ENCODE results near the gene ZNF460. TPM values are rescaled to one million over a fixed set of nuclear protein-coding genes. Genes with fewer than 3 reads are reported as not detected.

The ZNF460 gene
- total RNA-seq, 1 donor from 2014 or later = 105 TPM

DNA sequence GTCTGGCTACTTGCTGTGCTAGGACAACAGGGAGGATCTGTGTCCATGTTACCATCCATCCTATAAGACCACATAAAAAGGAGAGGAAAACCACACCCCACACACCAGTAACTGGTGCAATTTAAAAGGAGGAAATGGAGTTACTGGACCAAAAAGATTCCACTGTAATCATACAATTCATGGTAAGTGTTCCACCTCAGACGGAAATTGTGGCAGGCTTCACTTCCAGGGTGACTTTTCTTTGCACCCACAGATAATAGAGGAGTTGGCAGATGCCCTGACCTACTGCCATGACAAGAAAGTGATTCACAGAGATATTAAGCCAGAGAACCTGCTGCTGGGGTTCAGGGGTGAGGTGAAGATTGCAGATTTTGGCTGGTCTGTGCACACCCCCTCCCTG lies 47.1 kb upstream of the ZNF460 start:
- no peaks in the 10 kb centered on the region for H3K4me1 ChIP-seq (ENCODE audit: insufficient read depth, low read length)
- H2AFZ ChIP-seq (ENCODE audit: low read depth, low read length) = no peak overlapping the region
- H3K9me3 ChIP-seq (ENCODE audit: insufficient read depth, low read depth, low read length) = no peaks in the 10 kb centered on the region
- H3K27me3 ChIP-seq (ENCODE audit: insufficient read depth, low read length) = no peaks in the 10 kb centered on the region
- H3K4me3 ChIP-seq (ENCODE audit: insufficient read depth, low read depth, low read length) = no peak overlapping the region
- no peak overlapping the region for H3K9ac ChIP-seq (ENCODE audit: low read length)
- no peaks in the 10 kb centered on the region for H3K4me1 Mint-ChIP-seq (ENCODE audit: low read depth, unreplicated experiment)
- DNase-seq (ENCODE audit: low read depth) (no peak), FAIRE-seq (no peak)
- no peak overlapping the region for H3K4me3 Mint-ChIP-seq (ENCODE audit: unreplicated experiment)
- no peak overlapping the region for H3K27ac Mint-ChIP-seq (ENCODE audit: unreplicated experiment)
- no peak overlapping the region for H3K4me2 ChIP-seq (ENCODE audit: low read length)
- no peaks in the 10 kb centered on the region for H3K27me3 Mint-ChIP-seq (ENCODE audit: low read depth, unreplicated experiment)
- no peaks in the 10 kb centered on the region for H3K36me3 Mint-ChIP-seq (ENCODE audit: low read depth, unreplicated experiment)
- H3K27ac ChIP-seq (ENCODE audit: low read depth, low read length) = no peak overlapping the region
- no peaks in the 10 kb centered on the region for H3K36me3 ChIP-seq (ENCODE audit: insufficient read depth, low read length)
- no peaks in the 10 kb centered on the region for H3K79me2 ChIP-seq (ENCODE audit: insufficient read depth, low read length)
- TF ChIP-seq, protein P1, sequence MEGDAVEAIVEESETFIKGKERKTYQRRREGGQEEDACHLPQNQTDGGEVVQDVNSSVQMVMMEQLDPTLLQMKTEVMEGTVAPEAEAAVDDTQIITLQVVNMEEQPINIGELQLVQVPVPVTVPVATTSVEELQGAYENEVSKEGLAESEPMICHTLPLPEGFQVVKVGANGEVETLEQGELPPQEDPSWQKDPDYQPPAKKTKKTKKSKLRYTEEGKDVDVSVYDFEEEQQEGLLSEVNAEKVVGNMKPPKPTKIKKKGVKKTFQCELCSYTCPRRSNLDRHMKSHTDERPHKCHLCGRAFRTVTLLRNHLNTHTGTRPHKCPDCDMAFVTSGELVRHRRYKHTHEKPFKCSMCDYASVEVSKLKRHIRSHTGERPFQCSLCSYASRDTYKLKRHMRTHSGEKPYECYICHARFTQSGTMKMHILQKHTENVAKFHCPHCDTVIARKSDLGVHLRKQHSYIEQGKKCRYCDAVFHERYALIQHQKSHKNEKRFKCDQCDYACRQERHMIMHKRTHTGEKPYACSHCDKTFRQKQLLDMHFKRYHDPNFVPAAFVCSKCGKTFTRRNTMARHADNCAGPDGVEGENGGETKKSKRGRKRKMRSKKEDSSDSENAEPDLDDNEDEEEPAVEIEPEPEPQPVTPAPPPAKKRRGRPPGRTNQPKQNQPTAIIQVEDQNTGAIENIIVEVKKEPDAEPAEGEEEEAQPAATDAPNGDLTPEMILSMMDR (IDR thresholded peaks at IDR 0.05; ENCODE audit: insufficient read depth, low read depth, low read length) = no peak
- no peak for TF ChIP-seq EZH2 (IDR thresholded peaks at IDR 0.05; ENCODE audit: insufficient read depth, low read length)
- no peaks in the 10 kb centered on the region for H3K9me3 Mint-ChIP-seq (ENCODE audit: unreplicated experiment)
- H4K20me1 ChIP-seq (ENCODE audit: insufficient read depth, low read length) = no peaks in the 10 kb centered on the region

DNA sequence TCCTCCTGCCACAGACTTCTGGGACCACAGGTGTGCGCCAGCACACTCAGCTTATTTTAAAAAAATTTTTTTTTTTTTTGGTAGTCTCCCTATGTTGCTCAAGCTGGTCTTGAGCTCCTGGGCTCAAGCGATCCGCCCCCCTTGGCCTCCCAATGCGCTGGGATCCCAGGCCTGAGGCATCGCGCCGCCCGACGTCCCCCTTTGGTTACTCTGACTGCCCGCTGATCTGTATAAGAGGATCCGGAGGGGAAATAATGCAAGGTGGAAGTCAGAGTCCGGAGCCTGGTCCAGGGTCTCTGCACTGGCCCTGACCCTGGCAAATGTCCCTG lies 40.3 kb upstream of the ZNF460 start:
- H4K20me1 ChIP-seq (ENCODE audit: insufficient read depth, low read length) = peaks cover 19% of the 10 kb centered on the region
- peak overlapping the region; percentile 92 for H3K9ac ChIP-seq (ENCODE audit: low read length)
- peak overlapping the region; percentile 94 for H3K4me3 ChIP-seq (ENCODE audit: insufficient read depth, low read depth, low read length)
- TF ChIP-seq EZH2 (IDR thresholded peaks at IDR 0.05; ENCODE audit: insufficient read depth, low read length) = no peak
- TF ChIP-seq, protein P1 (IDR thresholded peaks at IDR 0.05; ENCODE audit: insufficient read depth, low read depth, low read length) = no peak
- FAIRE-seq = no peak
- DNase-seq (ENCODE audit: low read depth) = no peak
- no peaks in the 10 kb centered on the region for H3K27me3 Mint-ChIP-seq (ENCODE audit: low read depth, unreplicated experiment)
- H3K9me3 ChIP-seq (ENCODE audit: insufficient read depth, low read depth, low read length) = no peaks in the 10 kb centered on the region
- H3K4me1 Mint-ChIP-seq (ENCODE audit: low read depth, unreplicated experiment) = peaks cover 17% of the 10 kb centered on the region
- H3K27ac ChIP-seq (ENCODE audit: low read depth, low read length) = peak overlapping the region; percentile 81
- peak overlapping the region; percentile 98 for H3K4me3 Mint-ChIP-seq (ENCODE audit: unreplicated experiment)
- peak overlapping the region; percentile 89 for H3K4me2 ChIP-seq (ENCODE audit: low read length)
- H3K9me3 Mint-ChIP-seq (ENCODE audit: unreplicated experiment) = peaks cover 5% of the 10 kb centered on the region
- peaks cover 16% of the 10 kb centered on the region for H3K4me1 ChIP-seq (ENCODE audit: insufficient read depth, low read length)
- H2AFZ ChIP-seq (ENCODE audit: low read depth, low read length) = peak overlapping the region; percentile 100
- peaks cover 10% of the 10 kb centered on the region for H3K36me3 Mint-ChIP-seq (ENCODE audit: low read depth, unreplicated experiment)
- H3K36me3 ChIP-seq (ENCODE audit: insufficient read depth, low read length) = peaks cover 4% of the 10 kb centered on the region
- peak overlapping the region; percentile 94 for H3K27ac Mint-ChIP-seq (ENCODE audit: unreplicated experiment)
- H3K27me3 ChIP-seq (ENCODE audit: insufficient read depth, low read length) = no peaks in the 10 kb centered on the region
- peaks cover 43% of the 10 kb centered on the region for H3K79me2 ChIP-seq (ENCODE audit: insufficient read depth, low read length)

DNA sequence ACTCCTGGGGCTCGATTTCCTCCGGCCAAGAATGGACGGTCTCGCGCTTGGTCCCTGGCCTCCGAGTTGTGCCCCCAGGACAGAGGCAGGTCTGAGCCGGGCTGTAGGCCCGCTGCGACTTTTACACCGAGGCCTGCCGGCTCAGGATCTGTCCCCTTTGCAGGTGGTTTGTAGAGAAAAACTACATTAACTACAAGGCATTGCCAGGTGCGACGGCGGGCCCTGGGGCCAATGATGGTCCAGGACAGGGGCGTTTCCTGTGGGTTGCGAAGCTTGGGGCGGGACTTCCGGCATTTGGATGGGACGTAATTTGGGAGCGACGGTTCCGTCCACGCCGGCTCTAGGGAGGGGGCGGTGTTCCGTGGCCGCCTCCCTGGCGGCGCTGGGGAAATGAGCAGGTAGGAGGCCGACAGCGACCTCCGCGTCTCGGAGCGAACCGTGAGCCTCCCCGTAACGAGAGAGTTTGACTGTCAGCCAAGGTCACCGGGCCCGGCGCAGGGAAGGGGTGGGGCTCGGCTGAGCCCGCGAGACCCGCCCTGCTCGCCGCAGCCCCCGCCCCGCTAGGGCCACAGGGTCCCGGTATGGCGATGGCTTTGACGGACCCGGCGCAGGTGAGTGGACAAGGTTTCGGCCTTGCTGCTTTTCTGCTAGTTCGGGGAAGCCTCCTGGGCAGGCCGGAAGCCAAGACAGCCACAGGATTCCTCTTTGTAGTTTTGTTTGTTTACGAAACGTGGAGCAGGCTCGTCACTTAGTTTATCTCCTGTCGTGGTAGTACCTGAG lies 39.8 kb upstream of the ZNF460 start, which contains the start of gene ZNF805:
Gene ZNF805, plus strand, starts transcription at position 322 of the 780 bp plus-strand sequence. Its CDS starts 260 bp downstream, at position 582.
- peak within 1 kb of the TSS; percentile 92 for H3K9ac ChIP-seq (ENCODE audit: low read length)
- peaks cover 47% of the 10 kb centered on the region for H3K79me2 ChIP-seq (ENCODE audit: insufficient read depth, low read length)
- TF ChIP-seq EZH2 (IDR thresholded peaks at IDR 0.05; ENCODE audit: insufficient read depth, low read length) = no peak
- TF ChIP-seq, protein P1 (IDR thresholded peaks at IDR 0.05; ENCODE audit: insufficient read depth, low read depth, low read length) = no peak
- H3K9me3 ChIP-seq (ENCODE audit: insufficient read depth, low read depth, low read length) = no peaks in the 10 kb centered on the region
- H3K4me3 Mint-ChIP-seq (ENCODE audit: unreplicated experiment) = peak within 1 kb of the TSS; percentile 98
- peak within 1 kb of the TSS; percentile 81 for H3K27ac ChIP-seq (ENCODE audit: low read depth, low read length)
- H4K20me1 ChIP-seq (ENCODE audit: insufficient read depth, low read length) = peaks cover 21% of the 10 kb centered on the region
- H3K36me3 ChIP-seq (ENCODE audit: insufficient read depth, low read length) = peaks cover 5% of the 10 kb centered on the region
- H3K27me3 Mint-ChIP-seq (ENCODE audit: low read depth, unreplicated experiment) = no peaks in the 10 kb centered on the region
- peaks cover 17% of the 10 kb centered on the region for H3K4me1 Mint-ChIP-seq (ENCODE audit: low read depth, unreplicated experiment)
- peak; percentile 85 for DNase-seq (ENCODE audit: low read depth)
- peaks cover 11% of the 10 kb centered on the region for H3K36me3 Mint-ChIP-seq (ENCODE audit: low read depth, unreplicated experiment)
- peak within 1 kb of the TSS; percentile 94 for H3K4me3 ChIP-seq (ENCODE audit: insufficient read depth, low read depth, low read length)
- H3K4me1 ChIP-seq (ENCODE audit: insufficient read depth, low read length) = peaks cover 16% of the 10 kb centered on the region
- peaks cover 5% of the 10 kb centered on the region for H3K9me3 Mint-ChIP-seq (ENCODE audit: unreplicated experiment)
- H3K27ac Mint-ChIP-seq (ENCODE audit: unreplicated experiment) = peak within 1 kb of the TSS; percentile 94
- H3K27me3 ChIP-seq (ENCODE audit: insufficient read depth, low read length) = no peaks in the 10 kb centered on the region
- peak within 1 kb of the TSS; percentile 100 for H2AFZ ChIP-seq (ENCODE audit: low read depth, low read length)
- FAIRE-seq = no peak
- H3K4me2 ChIP-seq (ENCODE audit: low read length) = peak within 1 kb of the TSS; percentile 89
